Stimulated activated effector memory CD8-positive, alpha-beta T cell treated with anti-CD3 and anti-CD28 coated beads, Interleukin-12 subunit alpha, Interleukin-12 subunit beta, amount 100 ng/mL, for 72 hours (primary cell): ENCODE results near the gene BAG1.

Experiments used
- ATAC-seq: fragments of 150-1000 bp; cut with Tn5 transposase; 2 replicates; pipeline ENCODE4 v1.10.0; 2021
- DNase-seq, 2 donors: peaks; one replicate each; pipeline ENCODE4 v3.0.0; 2021 to 2022; ENCODE audit warnings: low spot score in 2 of 2
- H3K27ac Mint-ChIP-seq: one replicate; pipeline ENCODE4 v1.8.0; 2022; ENCODE audit warnings: mild to moderate bottlenecking, mixed read lengths
- H3K36me3 Mint-ChIP-seq: one replicate; pipeline ENCODE4 v1.8.0; 2022; ENCODE audit warnings: mild to moderate bottlenecking, mixed read lengths
- H3K4me1 Mint-ChIP-seq: one replicate; pipeline ENCODE4 v1.8.0; 2022; ENCODE audit warnings: mixed read lengths
- H3K4me3 Mint-ChIP-seq: one replicate; pipeline ENCODE4 v1.8.0; 2022; ENCODE audit warnings: mild to moderate bottlenecking, mixed read lengths
- H3K9me3 Mint-ChIP-seq: one replicate; pipeline ENCODE4 v1.8.0; 2022; ENCODE audit warnings: mixed read lengths

BAG1 gene

GRCh38 chr9:33220681-33221567 lies 43.6 kb downstream of the BAG1 start:
- H3K4me3 Mint-ChIP-seq: no peak overlapping the region
- H3K9me3 Mint-ChIP-seq: no peaks in the 10 kb centered on the region
- peak overlapping the region; percentile 60 for H3K27ac Mint-ChIP-seq
- ATAC-seq: peak; percentile 27
- no peaks in the 10 kb centered on the region for H3K36me3 Mint-ChIP-seq
- peaks cover 20% of the 10 kb centered on the region for H3K4me1 Mint-ChIP-seq
- no peak for DNase-seq

DNA sequence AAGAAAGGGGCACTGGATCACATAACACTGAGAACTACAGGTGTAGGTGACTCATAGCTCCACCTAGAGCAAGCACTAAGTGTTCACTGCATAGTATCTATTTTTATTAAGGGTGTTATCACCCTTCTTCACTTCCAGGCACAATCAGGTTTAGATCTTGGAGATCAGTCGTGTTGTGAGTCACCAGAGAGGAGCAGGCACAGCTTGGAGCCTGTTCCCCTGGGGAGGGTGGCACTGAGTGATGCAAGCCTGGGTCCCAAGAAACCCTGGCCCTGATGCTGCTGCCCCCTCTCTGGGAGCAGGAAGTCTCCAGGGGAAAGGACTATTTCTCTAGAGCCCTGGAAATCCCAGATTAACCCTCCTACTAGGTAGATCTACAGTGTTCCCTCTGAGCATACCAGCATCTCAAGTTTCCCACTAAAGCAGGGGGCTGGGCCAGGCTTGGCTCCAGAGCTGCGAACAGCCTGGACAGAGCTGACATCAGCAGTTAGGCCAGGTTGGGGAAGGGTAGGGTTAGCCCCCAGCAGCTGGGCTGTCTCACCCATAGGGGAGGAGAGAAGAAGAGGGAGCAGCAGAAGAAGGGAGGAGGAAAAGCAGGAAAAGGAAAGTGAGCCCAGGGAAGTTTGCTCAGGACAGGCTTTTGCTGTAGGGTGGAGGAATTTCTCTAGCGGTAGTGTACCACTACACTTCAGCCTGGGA lies 52.7 kb downstream of the BAG1 start:
- Mint-ChIP-seq H3K4me3 (no peak overlapping the region), H3K4me1 (no peaks in the 10 kb centered on the region), H3K27ac (no peak overlapping the region), H3K9me3 (no peaks in the 10 kb centered on the region), H3K36me3 (no peaks in the 10 kb centered on the region)
- no peak for ATAC-seq
- DNase-seq: no peak

GRCh38 chr9:33210006-33210715 lies 54.3 kb downstream of the BAG1 start:
- DNase-seq: no peak
- no peak overlapping the region for H3K27ac Mint-ChIP-seq
- no peaks in the 10 kb centered on the region for H3K36me3 Mint-ChIP-seq
- no peaks in the 10 kb centered on the region for H3K4me1 Mint-ChIP-seq
- no peak for ATAC-seq
- H3K4me3 Mint-ChIP-seq: no peak overlapping the region
- H3K9me3 Mint-ChIP-seq: no peaks in the 10 kb centered on the region

DNA sequence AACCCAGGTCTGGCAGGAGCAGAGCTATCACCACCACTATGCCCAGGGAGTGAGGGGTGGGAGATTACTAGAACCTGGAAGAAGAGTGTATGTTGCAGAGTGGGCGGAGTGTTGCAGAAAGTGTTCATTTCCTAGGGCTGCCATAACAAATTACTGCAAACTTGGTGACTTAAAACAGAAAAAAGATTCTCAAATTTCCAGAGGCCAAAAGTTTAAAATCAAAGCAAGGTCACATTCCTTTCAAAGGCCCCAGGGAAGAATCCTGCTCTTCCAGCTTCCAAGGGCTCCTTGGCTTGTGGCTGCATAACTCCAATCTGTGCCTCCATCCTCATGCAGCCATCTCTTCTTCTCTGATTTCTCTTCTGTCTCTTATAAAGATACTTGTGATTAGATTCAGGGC lies 55.1 kb downstream of the BAG1 start:
- Mint-ChIP-seq H3K27ac (no peak overlapping the region), H3K4me3 (no peak overlapping the region), H3K9me3 (no peaks in the 10 kb centered on the region), H3K36me3 (no peaks in the 10 kb centered on the region), H3K4me1 (no peaks in the 10 kb centered on the region)
- ATAC-seq (no peak), DNase-seq (no peak)

- Mint-ChIP-seq H3K27ac (peak overlapping the region; percentile 11), H3K4me1 (peaks cover 15% of the 10 kb centered on the region), H3K4me3 (peak overlapping the region; percentile 20), H3K9me3 (no peaks in the 10 kb centered on the region), H3K36me3 (no peaks in the 10 kb centered on the region)
- DNase-seq (peak; percentile 17 to 60), ATAC-seq (peak; percentile 95)
These were observed 61.8 kb downstream of the BAG1 start for GRCh38 chr9:33202552-33203201.
